NCI-H69 (cell line): ENCODE data around the gene ADM.
"Not testable (repeated sequence)": the region's sequence is repeated elsewhere in the genome, so short reads cannot be mapped to it uniquely, and the experiment has no call there.

Experiments used
- DNase-seq: peaks from one replicate; lab custom pipeline; 2025; lab: John Stamatoyannopoulos, UW

The ADM gene, protein sequence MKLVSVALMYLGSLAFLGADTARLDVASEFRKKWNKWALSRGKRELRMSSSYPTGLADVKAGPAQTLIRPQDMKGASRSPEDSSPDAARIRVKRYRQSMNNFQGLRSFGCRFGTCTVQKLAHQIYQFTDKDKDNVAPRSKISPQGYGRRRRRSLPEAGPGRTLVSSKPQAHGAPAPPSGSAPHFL

DNA sequence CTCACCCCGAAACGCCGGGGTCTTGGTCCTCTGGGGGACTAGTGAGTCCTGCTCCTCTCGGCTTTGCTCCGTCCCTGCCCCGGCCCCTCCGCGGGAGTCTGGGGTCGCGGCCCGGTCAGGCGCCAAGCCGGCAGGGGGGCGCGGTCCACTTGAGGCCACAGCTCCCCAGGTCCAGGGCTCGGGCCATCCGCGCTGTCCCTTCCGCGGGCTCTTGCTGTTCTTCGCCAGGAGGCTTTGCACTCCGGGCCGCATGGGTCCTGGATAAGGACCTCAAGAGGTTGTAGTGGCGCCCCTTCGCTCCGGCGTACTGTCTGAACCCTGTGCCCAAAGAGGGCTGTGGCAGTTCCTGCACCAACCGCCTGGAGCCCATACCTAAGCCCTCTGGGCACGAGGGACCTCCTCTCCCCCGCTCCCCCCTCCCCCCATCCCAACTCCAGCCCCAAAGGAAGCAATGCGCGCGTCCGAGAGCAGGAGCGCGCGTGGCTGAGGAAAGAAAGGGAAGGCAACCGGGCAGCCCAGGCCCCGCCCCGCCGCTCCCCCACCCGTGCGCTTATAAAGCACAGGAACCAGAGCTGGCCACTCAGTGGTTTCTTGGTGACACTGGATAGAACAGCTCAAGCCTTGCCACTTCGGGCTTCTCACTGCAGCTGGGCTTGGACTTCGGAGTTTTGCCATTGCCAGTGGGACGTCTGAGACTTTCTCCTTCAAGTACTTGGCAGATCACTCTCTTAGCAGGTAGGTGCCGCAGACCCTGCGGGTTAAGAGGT is at the start of gene ADM:
TSS of gene ADM (plus strand) at position 579 of the 767 bp plus-strand sequence. CDS start 628 bp downstream, outside the sequence.
- DNase-seq: peak; percentile 90

DNA sequence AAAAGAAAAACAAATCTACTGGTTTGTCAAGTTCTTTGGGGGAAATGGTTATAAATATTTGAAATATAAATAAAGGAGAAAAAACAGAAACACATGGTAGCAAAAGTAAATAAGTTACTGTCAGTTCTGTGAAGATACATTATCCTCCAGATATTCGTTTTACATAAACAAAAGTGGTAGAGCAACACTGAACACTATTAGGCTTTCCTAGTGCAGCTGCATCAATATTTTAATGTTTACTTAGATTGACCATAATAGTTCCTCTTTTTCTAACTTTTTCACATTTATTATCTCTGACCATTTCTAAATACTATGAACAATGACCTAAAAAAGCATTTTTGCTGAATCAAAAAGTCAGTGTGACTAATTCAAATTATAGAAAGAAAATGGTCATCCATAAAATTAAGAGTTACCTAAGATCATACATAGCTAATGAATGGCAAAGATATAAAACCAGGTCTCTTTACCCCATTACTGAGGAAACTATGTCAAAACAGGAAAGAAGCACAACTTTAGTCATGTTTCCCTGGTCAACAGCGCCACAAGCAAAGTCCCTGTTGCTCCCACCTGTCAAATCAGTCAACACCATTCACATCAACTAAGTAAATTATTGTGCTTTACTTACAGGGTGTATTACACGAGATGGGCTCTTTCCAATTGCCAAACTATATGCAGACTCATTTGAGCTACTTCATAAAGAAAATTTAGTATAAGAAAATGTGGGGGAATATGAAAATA is 49.3 kb upstream of the ADM start:
- DNase-seq: no peak

DNA sequence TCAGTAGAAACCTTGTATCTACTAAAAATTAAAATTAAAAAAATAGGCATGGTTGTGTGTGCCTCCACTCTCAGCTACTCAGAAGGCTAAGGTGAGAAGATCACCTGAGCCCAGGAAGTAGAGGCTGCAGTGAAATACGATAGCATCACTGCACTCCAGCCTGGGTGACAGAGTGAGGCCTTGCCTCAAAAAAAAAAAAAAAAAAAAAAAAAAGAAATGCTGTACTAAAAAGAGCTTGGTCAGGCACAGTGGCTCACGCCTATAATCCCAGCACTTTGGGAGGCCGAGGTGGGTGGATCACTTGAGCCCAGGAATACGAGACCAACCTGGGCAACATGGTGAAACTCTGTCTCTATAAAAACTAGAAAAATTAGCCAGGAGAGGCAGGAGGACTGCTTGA is 47.4 kb upstream of the ADM start:
- peak; percentile 12 for DNase-seq

DNA sequence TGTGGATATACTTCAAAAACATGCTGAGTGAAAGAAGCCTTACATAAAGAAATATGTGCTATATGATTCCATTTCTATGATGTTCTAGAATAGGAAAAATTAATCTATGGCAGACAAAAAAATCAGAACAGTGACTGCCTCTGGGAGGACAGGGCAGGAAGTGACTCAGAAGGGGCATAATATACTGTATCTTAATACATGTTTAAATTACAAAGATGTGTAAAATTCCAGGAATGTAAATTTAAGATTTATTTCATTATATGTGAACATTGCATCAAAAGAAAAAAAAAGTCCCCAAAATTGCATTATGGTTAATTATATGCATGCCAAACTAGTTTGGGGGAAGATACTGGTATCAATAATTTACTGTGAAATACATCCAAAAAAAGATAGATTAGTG is 43.1 kb upstream of the ADM start:
- no peak for DNase-seq

DNA sequence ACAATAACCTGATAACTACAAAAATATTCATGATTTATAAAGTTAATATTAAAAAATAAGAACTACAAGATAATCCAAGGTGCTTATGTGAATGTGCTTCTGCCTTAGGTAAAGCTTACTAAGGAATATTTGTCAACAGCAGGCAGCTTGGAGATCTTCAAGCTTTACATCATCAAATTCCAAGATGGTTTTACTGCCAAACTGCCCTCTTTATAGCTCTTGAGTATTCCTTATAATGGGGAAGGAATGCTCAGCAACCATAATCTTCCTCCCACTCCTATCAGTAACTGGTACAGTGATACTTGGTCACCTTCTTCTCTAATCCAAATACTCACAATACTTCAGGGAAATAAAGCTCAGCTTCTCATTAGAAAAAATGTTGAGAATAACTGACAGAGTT is 40.9 kb upstream of the ADM start:
- no peak for DNase-seq

DNA sequence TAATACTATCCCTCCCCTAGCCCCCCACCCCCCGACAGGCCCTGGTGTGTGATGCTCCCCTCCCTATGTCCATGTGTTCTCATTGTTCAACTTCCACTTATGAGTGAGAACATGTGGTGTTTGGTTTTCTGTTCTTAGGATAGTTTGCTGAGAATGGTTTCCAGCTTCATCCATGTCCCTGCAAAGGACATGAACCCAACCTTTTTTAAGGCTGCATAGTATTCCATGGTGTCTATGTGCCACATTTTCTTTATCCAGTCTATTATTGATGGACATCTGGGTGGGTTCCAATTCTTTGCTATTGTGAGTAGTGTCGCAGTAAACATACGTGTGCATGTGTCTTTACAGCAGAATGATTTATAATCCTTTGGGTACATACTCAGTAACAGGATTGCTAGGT is 40.2 kb upstream of the ADM start:
- not testable (repeated sequence) for DNase-seq

DNA sequence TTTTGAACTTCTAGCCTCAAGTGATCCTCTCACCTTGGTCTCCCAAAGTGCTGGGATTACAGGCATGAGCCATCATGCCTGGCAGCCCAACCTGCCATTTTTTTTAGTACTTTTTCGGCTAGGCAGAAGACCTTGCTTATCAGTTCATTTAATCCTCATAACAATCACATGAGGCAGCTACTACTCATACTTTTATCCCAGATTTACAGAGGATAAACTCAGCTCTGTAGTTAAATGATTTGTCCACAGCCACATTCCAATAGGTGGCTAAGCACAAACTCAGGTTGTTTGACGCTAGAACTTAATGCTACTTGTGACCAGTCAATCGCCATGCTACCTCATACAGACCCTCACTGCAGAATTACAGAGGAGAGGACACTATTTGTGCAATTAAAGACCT is 38.9 kb upstream of the ADM start:
- no peak for DNase-seq

DNA sequence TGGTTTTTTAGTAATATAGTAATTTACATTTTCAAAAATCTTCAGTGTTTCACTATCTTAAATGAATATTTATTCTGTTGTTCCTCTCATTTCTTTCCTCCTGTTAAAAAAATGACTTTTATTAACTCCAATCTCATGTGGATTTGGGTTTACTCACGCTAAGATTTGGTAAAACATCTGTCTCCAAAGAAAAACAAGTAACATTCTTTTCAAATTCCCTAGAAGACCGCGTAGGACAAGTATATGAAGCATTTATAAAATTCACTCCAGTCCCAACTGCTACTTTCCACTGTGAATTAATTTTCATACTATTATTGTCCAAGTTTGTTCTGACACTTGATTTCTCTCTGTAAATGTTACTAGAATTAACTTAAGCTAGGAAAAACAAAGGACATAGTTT is 37.1 kb upstream of the ADM start:
- DNase-seq: no peak

DNA sequence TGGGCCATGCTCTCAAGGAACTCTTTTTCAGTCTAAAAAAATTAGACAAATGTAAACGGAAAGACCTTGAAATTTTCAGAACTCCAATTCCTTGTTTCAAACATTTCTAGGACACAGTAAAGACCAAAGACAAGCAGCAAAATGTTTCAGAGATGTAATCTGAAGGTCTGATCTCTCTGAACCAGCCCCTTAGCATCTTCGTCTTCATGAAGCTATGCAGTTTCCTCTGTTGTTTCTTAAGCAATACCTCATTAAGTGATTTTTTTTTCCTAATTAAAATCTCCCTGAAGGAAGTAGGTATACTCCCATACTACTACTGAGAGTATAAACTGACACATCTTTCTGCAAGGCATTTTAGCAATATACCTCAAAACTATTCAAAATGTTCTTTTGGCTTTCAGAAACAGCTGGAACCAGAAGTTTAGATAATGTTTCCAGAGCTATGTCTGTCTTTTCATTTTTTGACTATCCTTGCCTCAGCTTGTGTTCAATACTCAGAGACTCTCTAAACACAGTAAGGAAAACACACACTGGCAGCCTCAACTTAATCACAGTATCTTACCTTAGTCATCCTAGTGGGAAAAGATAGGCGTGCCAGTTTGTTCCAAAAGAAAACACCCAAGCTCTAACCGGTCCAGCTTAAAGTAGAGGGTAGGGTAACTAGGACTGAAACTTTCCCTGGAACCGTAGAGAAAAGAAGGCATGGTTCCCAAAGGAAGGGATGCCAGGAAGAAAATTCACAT is 36.0 kb upstream of the ADM start:
- no peak for DNase-seq

DNA sequence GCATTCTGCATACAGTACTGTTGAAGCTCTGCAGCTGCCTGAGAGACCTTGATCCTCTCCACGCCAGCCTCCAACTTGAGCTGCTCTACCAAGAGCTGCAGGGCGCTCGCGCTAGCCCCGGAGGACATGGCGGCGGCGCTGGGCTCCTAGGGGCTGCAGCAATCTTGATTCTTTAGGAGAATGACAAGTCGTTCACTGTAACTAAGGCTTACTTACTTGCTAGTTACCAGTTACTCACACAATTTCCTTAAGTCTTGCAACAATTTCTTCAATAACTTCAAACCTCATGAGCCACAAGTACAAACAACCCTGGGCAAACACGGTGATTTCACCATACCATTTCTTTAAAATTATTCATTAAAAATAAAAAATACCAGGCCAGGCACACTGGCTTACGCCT is 32.7 kb upstream of the ADM start:
- DNase-seq: no peak

DNA sequence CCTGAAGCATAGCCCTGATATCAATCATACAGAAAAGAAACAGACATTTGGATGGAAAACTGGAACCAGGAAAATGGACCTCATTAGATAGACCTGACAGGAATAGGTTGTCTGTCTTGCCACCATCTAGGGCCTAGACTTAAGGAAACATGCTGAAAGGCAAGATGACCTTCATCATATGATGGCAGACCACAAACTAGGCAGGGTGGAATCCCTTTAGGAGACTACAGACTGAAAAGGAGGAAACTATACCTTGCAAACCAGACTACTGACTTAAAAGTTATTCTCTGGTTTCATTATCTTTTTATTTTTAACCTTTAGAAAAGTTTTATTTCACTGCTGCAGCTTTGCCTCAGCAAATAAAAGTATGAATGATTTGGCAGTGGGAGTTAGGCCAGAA is 31.1 kb upstream of the ADM start:
- no peak for DNase-seq

DNA sequence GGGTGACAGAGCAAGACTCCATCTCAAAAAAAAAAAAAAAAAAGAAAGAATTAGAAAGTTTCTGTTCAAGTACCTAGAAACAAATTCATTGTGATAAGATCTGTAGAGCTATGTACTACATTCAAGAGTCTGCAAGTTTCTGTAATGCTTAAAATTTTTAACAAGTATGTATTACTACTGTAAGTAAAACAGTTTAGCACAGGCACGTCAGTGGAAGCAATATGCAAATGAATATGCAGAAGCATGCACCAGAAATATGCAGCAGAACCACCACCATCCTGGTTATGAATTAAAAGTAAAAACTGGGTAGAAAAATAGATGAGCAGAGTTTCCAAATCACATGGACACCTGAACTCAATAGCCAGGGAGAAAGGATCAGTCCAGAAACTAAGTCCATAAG is 30.1 kb upstream of the ADM start:
- DNase-seq: no peak

DNA sequence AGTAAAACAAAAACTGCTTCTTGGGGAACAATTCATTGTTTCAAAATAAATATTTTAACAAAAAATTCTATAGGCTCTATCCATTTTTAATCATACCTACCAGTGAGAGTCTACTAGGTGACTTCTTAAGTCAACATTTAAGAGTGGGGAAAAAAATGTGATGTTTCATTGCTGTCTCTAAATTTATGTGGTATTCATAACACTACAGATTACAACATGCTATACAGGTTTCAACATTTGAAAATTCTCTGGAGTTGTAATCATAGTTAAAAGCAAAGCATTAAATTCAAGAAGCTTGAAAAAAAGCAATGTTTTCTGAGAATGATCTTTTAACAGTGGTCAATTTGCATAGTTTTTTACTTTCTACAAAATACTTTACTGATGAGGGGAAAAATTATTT is 29.2 kb upstream of the ADM start:
- no peak for DNase-seq

DNA sequence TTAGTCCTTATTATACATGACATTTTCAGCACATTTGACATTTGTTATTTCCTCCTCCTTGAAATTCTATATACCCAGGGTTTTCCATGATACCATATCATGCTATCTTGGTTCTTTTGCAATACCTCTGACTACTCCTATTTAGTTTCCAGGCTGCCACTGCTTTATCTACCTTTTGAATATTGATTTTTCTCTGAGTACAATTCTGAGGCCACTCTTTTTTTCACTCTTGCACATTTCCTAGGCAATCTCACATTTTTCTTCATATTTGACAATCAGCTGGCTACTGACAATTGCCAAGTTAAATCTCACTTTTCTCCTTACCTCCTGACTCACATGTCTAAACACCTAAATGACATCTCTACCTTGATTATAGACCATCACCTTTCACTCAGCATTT is 22.8 kb upstream of the ADM start:
- DNase-seq: no peak

DNA sequence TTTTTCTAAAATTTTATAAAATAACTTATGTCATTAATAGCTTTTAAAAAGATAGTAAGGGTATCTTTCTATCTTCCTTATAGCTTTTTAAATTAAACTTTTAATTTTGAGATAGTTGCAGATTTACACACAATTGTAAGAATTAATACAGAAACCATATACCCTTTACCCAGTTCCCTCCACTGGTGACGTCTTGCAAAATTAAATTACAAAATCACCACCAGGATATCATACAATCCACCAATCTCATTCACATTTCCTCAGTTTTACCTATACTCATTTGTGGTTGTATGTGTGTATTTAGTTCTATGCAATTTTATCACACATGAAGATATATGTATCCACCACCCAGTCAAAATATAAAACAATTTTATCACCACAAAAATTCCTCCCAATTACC is 20.9 kb upstream of the ADM start:
- DNase-seq: no peak

DNA sequence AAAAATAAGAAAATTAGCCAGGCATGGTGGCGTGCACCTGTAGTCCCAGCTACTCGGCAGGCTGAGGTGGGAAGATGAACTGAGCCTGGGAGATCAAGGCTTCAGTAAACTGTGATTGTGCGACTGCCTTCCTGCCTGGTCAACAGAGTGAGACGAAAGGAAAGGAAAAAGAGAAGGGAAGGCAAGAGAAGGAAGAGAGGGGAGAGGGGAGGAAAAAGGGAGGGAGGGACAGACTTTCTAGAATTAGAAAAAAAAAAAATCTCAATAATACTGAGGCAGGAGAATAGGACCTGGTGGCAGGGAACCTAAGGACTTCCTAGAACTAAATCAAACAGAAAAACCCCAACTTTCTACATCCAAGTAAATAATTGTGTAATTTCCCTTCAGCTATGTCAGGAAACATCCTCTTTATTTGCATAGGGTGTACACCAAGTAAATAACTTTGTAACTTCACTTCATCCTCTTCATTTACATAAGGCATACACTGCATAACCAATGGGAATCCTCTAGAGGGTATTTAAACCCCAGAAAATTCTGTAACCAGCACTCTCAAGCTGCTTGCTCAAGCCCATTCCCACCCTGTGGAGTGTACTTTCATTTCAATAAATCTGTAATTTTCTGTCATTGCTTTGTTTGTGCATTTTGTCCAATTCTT is 19.6 kb upstream of the ADM start:
- no peak for DNase-seq

DNA sequence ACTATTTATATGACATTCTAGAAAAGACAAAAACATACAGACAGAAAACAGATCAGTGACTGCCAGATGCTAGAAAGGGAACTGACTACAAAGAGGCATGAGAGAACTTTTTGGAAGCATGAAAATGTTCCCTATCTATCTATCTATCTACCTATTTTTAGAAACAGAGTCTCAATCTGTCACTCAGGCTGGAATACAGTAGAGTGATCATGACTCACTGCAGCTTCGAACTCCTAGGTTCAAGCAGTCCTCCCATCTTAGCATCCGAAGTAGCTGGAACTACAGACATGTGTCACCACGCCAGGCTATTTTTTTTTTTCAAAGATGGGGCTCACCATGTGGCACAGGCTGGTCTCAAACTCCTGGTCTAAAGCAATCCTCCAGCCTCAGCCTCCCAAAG is 17.7 kb upstream of the ADM start:
- no peak for DNase-seq

DNA sequence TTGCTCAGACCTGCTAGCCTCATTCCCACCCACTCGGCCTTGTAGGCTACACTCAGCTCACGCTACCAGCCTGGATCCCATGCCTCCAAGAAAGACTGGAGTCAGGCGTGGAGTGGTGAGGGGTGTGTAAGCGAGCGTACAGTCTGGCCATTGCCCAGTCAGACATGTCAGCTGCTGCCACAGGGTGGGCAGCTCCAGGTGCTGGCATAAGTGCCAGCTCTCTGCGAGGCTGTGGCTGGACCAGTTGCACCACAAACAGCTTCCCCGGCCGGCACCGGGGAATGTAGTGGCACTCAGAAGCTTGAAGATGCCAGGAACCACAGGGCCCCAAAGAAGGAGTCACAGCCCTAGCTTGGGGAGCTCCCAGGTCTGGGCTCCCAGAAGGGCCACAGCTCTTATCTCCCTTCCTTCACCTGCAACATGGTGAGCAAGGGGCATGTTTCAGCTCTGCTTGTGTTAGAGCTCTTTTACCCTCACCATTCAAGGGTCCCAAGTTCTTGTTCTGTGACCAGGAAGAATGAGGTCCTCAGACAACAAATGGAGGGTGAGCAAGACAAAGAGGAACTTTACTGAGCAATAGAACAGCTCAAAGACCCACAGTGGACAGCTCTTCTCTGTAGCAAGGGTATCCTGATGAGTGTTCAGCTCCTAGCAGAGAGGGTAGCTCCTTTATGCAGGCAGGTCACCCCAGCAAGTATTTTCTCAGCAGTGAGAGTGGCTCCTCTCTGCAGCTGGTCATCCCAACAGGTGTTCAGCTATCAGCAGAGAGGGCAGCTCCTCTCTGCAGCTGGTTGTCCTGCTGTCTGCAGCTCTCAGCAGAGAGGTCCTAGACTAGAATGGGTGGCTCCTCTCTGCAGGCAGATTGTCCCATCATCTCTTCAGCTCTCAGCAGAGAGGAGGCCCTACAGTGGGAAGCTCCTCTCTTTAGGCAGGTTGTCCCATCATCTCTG is 16.8 kb upstream of the ADM start:
- no peak for DNase-seq

DNA sequence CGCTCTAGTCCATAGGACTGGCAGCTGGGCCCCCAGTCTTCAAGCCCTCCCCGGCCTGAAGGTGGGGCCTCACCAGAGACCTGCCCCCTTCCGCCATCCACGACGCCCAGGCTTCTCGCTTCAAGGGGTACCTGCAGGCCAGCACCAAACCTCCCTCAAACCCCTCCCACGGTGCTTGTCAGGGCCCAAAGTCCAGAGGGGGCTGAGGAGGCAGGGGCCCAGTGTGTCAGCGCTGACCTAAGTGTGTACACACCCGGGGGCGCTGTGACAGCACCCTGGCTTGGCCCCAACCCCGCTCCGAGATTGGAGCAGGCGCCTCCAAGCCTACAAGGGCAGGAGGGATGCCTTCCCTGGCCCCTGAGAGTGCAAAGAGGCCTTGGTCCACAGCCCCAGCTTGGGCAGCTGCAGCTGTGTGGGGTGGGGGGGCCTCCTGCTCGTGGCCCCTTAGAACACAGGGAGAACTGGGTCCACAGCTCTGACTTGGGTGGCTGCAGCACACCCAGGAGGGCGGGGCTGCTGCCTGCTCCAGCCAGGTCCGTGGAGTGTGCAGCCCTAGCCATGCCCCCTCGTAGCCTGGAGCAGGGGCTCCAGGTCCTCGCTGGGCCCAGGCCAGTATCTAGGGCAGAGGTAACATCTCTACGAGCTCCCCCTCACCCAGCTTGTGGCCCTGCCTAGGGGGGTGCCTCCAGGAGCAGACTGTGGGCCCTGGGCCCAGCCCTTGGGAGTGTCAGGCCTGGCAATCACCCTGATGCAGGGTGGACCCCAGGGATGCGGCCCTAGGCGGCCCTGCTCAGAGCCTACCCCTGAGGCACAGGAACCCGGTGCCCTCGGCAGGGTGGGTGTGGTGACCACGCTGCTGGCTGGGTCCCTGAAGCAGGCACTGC is 15.8 kb upstream of the ADM start:
- DNase-seq: no peak
